Measurements from ENCODE around the gene MAP7.

GRCh38 chr6:136501514-136501913, 48.7 kb downstream of the MAP7 start:
- TF ChIP-seq, protein P1, sequence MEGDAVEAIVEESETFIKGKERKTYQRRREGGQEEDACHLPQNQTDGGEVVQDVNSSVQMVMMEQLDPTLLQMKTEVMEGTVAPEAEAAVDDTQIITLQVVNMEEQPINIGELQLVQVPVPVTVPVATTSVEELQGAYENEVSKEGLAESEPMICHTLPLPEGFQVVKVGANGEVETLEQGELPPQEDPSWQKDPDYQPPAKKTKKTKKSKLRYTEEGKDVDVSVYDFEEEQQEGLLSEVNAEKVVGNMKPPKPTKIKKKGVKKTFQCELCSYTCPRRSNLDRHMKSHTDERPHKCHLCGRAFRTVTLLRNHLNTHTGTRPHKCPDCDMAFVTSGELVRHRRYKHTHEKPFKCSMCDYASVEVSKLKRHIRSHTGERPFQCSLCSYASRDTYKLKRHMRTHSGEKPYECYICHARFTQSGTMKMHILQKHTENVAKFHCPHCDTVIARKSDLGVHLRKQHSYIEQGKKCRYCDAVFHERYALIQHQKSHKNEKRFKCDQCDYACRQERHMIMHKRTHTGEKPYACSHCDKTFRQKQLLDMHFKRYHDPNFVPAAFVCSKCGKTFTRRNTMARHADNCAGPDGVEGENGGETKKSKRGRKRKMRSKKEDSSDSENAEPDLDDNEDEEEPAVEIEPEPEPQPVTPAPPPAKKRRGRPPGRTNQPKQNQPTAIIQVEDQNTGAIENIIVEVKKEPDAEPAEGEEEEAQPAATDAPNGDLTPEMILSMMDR (conservative IDR thresholded peaks at IDR 0.05; ENCODE audit: low read depth in 2 of 2): no peak
- TF ChIP-seq, protein P2, sequence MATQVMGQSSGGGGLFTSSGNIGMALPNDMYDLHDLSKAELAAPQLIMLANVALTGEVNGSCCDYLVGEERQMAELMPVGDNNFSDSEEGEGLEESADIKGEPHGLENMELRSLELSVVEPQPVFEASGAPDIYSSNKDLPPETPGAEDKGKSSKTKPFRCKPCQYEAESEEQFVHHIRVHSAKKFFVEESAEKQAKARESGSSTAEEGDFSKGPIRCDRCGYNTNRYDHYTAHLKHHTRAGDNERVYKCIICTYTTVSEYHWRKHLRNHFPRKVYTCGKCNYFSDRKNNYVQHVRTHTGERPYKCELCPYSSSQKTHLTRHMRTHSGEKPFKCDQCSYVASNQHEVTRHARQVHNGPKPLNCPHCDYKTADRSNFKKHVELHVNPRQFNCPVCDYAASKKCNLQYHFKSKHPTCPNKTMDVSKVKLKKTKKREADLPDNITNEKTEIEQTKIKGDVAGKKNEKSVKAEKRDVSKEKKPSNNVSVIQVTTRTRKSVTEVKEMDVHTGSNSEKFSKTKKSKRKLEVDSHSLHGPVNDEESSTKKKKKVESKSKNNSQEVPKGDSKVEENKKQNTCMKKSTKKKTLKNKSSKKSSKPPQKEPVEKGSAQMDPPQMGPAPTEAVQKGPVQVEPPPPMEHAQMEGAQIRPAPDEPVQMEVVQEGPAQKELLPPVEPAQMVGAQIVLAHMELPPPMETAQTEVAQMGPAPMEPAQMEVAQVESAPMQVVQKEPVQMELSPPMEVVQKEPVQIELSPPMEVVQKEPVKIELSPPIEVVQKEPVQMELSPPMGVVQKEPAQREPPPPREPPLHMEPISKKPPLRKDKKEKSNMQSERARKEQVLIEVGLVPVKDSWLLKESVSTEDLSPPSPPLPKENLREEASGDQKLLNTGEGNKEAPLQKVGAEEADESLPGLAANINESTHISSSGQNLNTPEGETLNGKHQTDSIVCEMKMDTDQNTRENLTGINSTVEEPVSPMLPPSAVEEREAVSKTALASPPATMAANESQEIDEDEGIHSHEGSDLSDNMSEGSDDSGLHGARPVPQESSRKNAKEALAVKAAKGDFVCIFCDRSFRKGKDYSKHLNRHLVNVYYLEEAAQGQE (IDR thresholded peaks at IDR 0.05; ENCODE audit: unreplicated experiment): no peak
- TF ChIP-seq POLR2AphosphoS5 (IDR thresholded peaks at IDR 0.05; ENCODE audit: low read depth): no peak
- TF ChIP-seq ZNF331 (CRISPR knock-in tag; IDR thresholded peaks at IDR 0.05; ENCODE audit: low read depth): no peak
